ENCODE results near the gene SH2D3A.

- TF ChIP-seq, protein P1, sequence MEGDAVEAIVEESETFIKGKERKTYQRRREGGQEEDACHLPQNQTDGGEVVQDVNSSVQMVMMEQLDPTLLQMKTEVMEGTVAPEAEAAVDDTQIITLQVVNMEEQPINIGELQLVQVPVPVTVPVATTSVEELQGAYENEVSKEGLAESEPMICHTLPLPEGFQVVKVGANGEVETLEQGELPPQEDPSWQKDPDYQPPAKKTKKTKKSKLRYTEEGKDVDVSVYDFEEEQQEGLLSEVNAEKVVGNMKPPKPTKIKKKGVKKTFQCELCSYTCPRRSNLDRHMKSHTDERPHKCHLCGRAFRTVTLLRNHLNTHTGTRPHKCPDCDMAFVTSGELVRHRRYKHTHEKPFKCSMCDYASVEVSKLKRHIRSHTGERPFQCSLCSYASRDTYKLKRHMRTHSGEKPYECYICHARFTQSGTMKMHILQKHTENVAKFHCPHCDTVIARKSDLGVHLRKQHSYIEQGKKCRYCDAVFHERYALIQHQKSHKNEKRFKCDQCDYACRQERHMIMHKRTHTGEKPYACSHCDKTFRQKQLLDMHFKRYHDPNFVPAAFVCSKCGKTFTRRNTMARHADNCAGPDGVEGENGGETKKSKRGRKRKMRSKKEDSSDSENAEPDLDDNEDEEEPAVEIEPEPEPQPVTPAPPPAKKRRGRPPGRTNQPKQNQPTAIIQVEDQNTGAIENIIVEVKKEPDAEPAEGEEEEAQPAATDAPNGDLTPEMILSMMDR (IDR thresholded peaks at IDR 0.05): peak; percentile 45 to 63 (median 55)
- peak in 1 of 2 donors; percentile 34 for TF ChIP-seq POLR2A (IDR thresholded peaks at IDR 0.05)
These were observed 30.9 kb downstream of the SH2D3A start for GRCh38 chr19:6736169-6736916.

All from uterus (tissue), 2 donors.